Stimulated activated CD4-positive, alpha-beta T cell treated with anti-CD3 and anti-CD28 coated beads, Interleukin-15, amount 100 ng/mL, for 1 hour (primary cell): ENCODE results near the gene SPDYE17.
"Not testable (repeated sequence)": the region's sequence is repeated elsewhere in the genome, so short reads cannot be mapped to it uniquely, and the experiment has no call there.

Source experiments
- DNase-seq, 2 donors: peaks; one replicate each; pipeline ENCODE4 v3.0.0-alpha.2; 2020; ENCODE audit warnings: low read depth in 1 of 2, low spot score in 1 of 2

Gene SPDYE17

DNA sequence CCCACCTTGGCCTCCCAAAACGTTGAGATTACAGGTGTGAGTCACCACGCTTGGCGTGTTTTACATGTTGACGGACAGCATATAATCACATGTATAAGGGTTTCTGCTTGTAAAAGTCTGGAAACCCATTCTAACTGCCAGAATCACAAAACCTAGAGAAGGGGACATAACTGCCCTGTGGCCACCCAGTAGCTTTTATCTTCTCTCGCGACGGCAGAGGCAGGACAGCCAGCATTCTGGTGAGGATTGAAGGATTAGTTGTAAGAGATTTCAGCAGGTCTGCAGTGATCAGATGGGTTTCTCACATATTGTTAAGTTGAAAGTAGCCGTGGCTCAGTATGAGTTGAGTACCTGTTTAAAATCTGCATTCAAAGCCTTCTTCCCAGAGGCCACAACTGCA is 59.8 kb downstream of the SPDYE17 start:
- not testable (repeated sequence) for DNase-seq
